Thyroid gland (tissue), 4 donors: ENCODE data around the gene UST.
"Not testable (repeated sequence)": the region's sequence is repeated elsewhere in the genome, so short reads cannot be mapped to it uniquely, and the experiment has no call there.

Experiments used
- CTCF ChIP-seq, 6 experiments: fragments of 200-600 bp in 3 of 6; fragments of 450-650 bp in 3 of 6; sonication (generic) in 3 of 6; IDR thresholded peaks; one replicate each; pipeline ENCODE4 v1.5.1; 2016 to 2019; ENCODE audit warnings: antibody characterized with exemption in 6 of 6, mild to moderate bottlenecking in 2 of 6, inconsistent platforms in 1 of 6, moderate library complexity in 1 of 6
- POLR2A ChIP-seq, 2 donors: fragments of 450-650 bp; IDR thresholded peaks; one replicate each; pipeline ENCODE4 v1.6.1; 2017; ENCODE audit warnings: antibody characterized with exemption in 2 of 2, mild to moderate bottlenecking in 2 of 2, moderate library complexity in 1 of 2

- TF ChIP-seq CTCF, POLR2A (IDR thresholded peaks at IDR 0.05): not testable (repeated sequence)
Measured at GRCh38 chr6:148978298-148978697, 231.5 kb downstream of the UST start.
